Measurements from ENCODE around the gene LY6G6D.

LY6G6D gene

GRCh38 chr6:31715022-31715958, at the start of gene LY6G6D:
Gene LY6G6D, plus strand, starts transcription at chr6:31715348. Its CDS starts 8 bp downstream, at chr6:31715356.
- no peak for TF ChIP-seq CTCF (IDR thresholded peaks at IDR 0.05; ENCODE audit: poor library complexity, severe bottlenecking)
- Histone ChIP-seq H3K4me3 (ENCODE audit: severe bottlenecking) (no peak within 1 kb of the TSS), H3K9me3 (ENCODE audit: severe bottlenecking) (no peaks in the 10 kb centered on the region), H3K36me3 (ENCODE audit: low read depth) (no peaks in the 10 kb centered on the region), H3K27me3 (ENCODE audit: insufficient read depth, poor library complexity, severe bottlenecking) (no peaks in the 10 kb centered on the region), H3K4me1 (ENCODE audit: insufficient read depth, poor library complexity, severe bottlenecking) (peaks cover 21% of the 10 kb centered on the region), H3K27ac (ENCODE audit: poor library complexity, severe bottlenecking) (no peak within 1 kb of the TSS)
- ATAC-seq (ENCODE audit: low read depth) (no peak), DNase-seq (ENCODE audit: low spot score) (no peak)

GRCh38 chr6:31665501-31666336, 49.4 kb upstream of the LY6G6D start, which contains the start of gene CSNK2B:
Gene CSNK2B, plus strand, starts transcription at chr6:31666080. Its CDS starts 752 bp downstream, at chr6:31666832.
- H3K4me3 ChIP-seq (ENCODE audit: severe bottlenecking): peak within 1 kb of the TSS; percentile 77
- H3K9me3 ChIP-seq (ENCODE audit: severe bottlenecking): no peaks in the 10 kb centered on the region
- peaks cover 13% of the 10 kb centered on the region for H3K4me1 ChIP-seq (ENCODE audit: insufficient read depth, poor library complexity, severe bottlenecking)
- H3K36me3 ChIP-seq (ENCODE audit: low read depth): peaks cover 52% of the 10 kb centered on the region
- H3K27ac ChIP-seq (ENCODE audit: poor library complexity, severe bottlenecking): peak within 1 kb of the TSS; percentile 90
- no peak for TF ChIP-seq CTCF (IDR thresholded peaks at IDR 0.05; ENCODE audit: poor library complexity, severe bottlenecking)
- DNase-seq (ENCODE audit: low spot score): peak; percentile 98
- ATAC-seq (ENCODE audit: low read depth): peak; percentile 79
- no peaks in the 10 kb centered on the region for H3K27me3 ChIP-seq (ENCODE audit: insufficient read depth, poor library complexity, severe bottlenecking)

- H3K4me1 ChIP-seq (ENCODE audit: insufficient read depth, poor library complexity, severe bottlenecking): peaks cover 13% of the 10 kb centered on the region
- DNase-seq (ENCODE audit: low spot score): no peak
- H3K27ac ChIP-seq (ENCODE audit: poor library complexity, severe bottlenecking): peak overlapping the region; percentile 90
- no peaks in the 10 kb centered on the region for H3K27me3 ChIP-seq (ENCODE audit: insufficient read depth, poor library complexity, severe bottlenecking)
- peaks cover 59% of the 10 kb centered on the region for H3K36me3 ChIP-seq (ENCODE audit: low read depth)
- H3K9me3 ChIP-seq (ENCODE audit: severe bottlenecking): no peaks in the 10 kb centered on the region
- TF ChIP-seq CTCF (IDR thresholded peaks at IDR 0.05; ENCODE audit: poor library complexity, severe bottlenecking): no peak
- peak overlapping the region; percentile 77 for H3K4me3 ChIP-seq (ENCODE audit: severe bottlenecking)
- no peak for ATAC-seq (ENCODE audit: low read depth)
Measured at GRCh38 chr6:31666337-31666965, 48.7 kb upstream of the LY6G6D start.

GRCh38 chr6:31669676-31670075, 45.5 kb upstream of the LY6G6D start, which contains the start of gene LY6G5B:
Gene LY6G5B, plus strand, starts transcription at chr6:31669976. Its CDS starts 975 bp downstream, at chr6:31670951.
- Histone ChIP-seq H3K4me1 (ENCODE audit: insufficient read depth, poor library complexity, severe bottlenecking) (no peaks in the 10 kb centered on the region), H3K9me3 (ENCODE audit: severe bottlenecking) (no peaks in the 10 kb centered on the region), H3K4me3 (ENCODE audit: severe bottlenecking) (no peak within 1 kb of the TSS), H3K36me3 (ENCODE audit: low read depth) (peaks cover 61% of the 10 kb centered on the region), H3K27ac (ENCODE audit: poor library complexity, severe bottlenecking) (no peak within 1 kb of the TSS), H3K27me3 (ENCODE audit: insufficient read depth, poor library complexity, severe bottlenecking) (no peaks in the 10 kb centered on the region)
- no peak for DNase-seq (ENCODE audit: low spot score)
- no peak for TF ChIP-seq CTCF (IDR thresholded peaks at IDR 0.05; ENCODE audit: poor library complexity, severe bottlenecking)
- no peak for ATAC-seq (ENCODE audit: low read depth)
